Fibroblast of gingiva (primary cell): Measurements from ENCODE around the gene HOXA10.

Experiments used
- DNase-seq: peaks from one replicate; pipeline ENCODE4 v3.0.0-alpha.2; 2011; ENCODE audit warnings: low read depth

HOXA10 gene

GRCh38 chr7:27129729-27130539 is 44.2 kb downstream of the HOXA10 start:
- DNase-seq, result no peak

- DNase-seq, result no peak
These were observed 45.1 kb downstream of the HOXA10 start for GRCh38 chr7:27128776-27129728.

- no peak for DNase-seq
These were observed 46.1 kb downstream of the HOXA10 start for GRCh38 chr7:27128034-27128433.

- DNase-seq, result no peak
These were observed 47.4 kb downstream of the HOXA10 start for GRCh38 chr7:27126596-27127327.

- no peak for DNase-seq
These were observed 48.1 kb downstream of the HOXA10 start for GRCh38 chr7:27125986-27126394.

GRCh38 chr7:27124902-27125689 is 49.0 kb downstream of the HOXA10 start:
- DNase-seq, result no peak

- DNase-seq, result no peak
These were observed 49.8 kb downstream of the HOXA10 start for GRCh38 chr7:27124096-27124901.

- DNase-seq, result no peak
These were observed 50.6 kb downstream of the HOXA10 start for GRCh38 chr7:27123477-27124053.

- DNase-seq, result no peak
These were observed 51.1 kb downstream of the HOXA10 start for GRCh38 chr7:27123007-27123476.

- DNase-seq, result no peak
These were observed 51.8 kb downstream of the HOXA10 start for GRCh38 chr7:27122077-27122910.

- DNase-seq, result no peak
These were observed 52.4 kb downstream of the HOXA10 start for GRCh38 chr7:27121684-27122076.
